ENCODE measurements around the gene MYPOP. TPM values are rescaled to one million over a fixed set of nuclear protein-coding genes. Genes with fewer than 3 reads are reported as not detected.

The MYPOP gene
- total and polyA plus RNA-seq, 9 of the 15 experiments (the other 6 are each of a cell fraction or from before 2014, with no cell fraction given): 0.32 to 7.6 (median 1.6) TPM

DNA sequence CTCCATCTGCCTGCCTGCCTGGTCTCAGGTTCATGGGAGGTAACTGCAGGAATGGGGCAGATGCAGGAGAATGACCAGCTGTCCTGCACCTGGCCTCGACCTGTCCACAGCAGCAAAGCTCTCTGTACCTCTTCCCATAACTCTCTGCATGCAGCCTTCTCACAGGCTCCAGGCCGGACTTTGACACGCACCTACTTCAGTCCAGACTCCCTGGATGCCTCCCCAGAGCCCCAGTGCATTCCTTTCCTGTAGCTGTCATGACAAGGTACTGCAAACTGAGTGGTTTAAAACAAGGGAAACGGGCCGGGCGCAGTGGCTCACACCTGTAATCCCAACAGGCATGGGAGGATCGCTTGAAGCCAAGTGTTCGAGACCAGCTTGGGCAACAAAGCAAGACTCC, 8.9 kb upstream of the MYPOP start:
- H3K36me3 ChIP-seq (ENCODE audit: control insufficient read depth, insufficient read depth, low read length): no peaks in the 10 kb centered on the region
- no peak overlapping the region for H3K9ac ChIP-seq (ENCODE audit: insufficient read depth in 1 of 2, low read depth in 2 of 2, low read length in 2 of 2)
- no peaks in the 10 kb centered on the region for H3K9me3 ChIP-seq (replicated peaks; ENCODE audit: control insufficient read depth, insufficient read depth, low read depth, low read length)
- no peaks in the 10 kb centered on the region for H4K20me1 ChIP-seq (replicated peaks; ENCODE audit: control insufficient read depth, insufficient read depth, low read length)
- H2AFZ ChIP-seq (ENCODE audit: low read depth, low read length): no peak overlapping the region
- BruUV-seq (replicated peaks): no TSS peak
- CTCF ChIA-PET (ENCODE audit: low intra/inter-chr PET ratio): no interaction called here
- in situ Hi-C loops (cut with MboI): loop anchor here (10.0 kb wide), 1 partner anchor 354 kb away; no protein-coding TSS in a partner anchor
- H3K27me3 ChIP-seq (ENCODE audit: control insufficient read depth in 2 of 2, insufficient read depth in 2 of 2, low read length in 2 of 2): peaks cover 6 to 16% of the 10 kb centered on the region in 2 experiments; a peak in 3 of 5 replicates
- H3K79me2 ChIP-seq (ENCODE audit: control insufficient read depth, insufficient read depth, low read length): no peaks in the 10 kb centered on the region
- POLR2A ChIA-PET: interaction anchor here (1.0 kb wide), 1 partner anchor 8 kb away, joined by 3 read pairs; no protein-coding TSS in a partner anchor
- ATAC-seq: no peak
- 12% methylated on average over 7 of the region's 8 CpGs for WGBS (ENCODE audit: insufficient coverage, low coverage, missing lambda C conversion rate)
- no peak overlapping the region for H3K4me2 ChIP-seq (ENCODE audit: insufficient read depth, low read length)
- H3K27ac ChIP-seq (ENCODE audit: extremely low read depth, low read depth, low read length): no peak overlapping the region
- DNase-seq (ENCODE audit: extremely low read depth in 1 of 4, low spot score in 3 of 4): no peak
- H3K4me1 ChIP-seq (replicated peaks in 1 of 2; ENCODE audit: control insufficient read depth in 2 of 2, insufficient read depth in 2 of 2, low read length in 2 of 2): peaks cover 0 to 9% of the 10 kb centered on the region in 2 experiments; a peak in 2 of 5 replicates
- H3K4me3 ChIP-seq: no peak overlapping the region
- intact Hi-C loops (cut with micrococcal nuclease): loop anchor here (5.0 kb wide), 1 partner anchor 111 kb away; the partner anchor contains the start of gene PGLYRP1
- no peak for FAIRE-seq
- no peaks in the 10 kb centered on the region for H3K9me1 ChIP-seq (ENCODE audit: control insufficient read depth, insufficient read depth, low read length)
- TF ChIP-seq ZNF134 (CRISPR knock-in tag; conservative IDR thresholded peaks at IDR 0.05) (no peak), SLC30A9 (CRISPR knock-in tag; IDR thresholded peaks at IDR 0.05) (no peak), ZNF143 (CRISPR knock-in tag; IDR thresholded peaks at IDR 0.05) (no peak), MBD2 (IDR thresholded peaks at IDR 0.05; ENCODE audit: borderline replicate concordance, low read depth) (no peak), MAX (CRISPR knock-in tag; IDR thresholded peaks at IDR 0.05) (no peak), HDGF (IDR thresholded peaks at IDR 0.05) (no peak), BRF1 (IDR thresholded peaks at IDR 0.05; ENCODE audit: borderline replicate concordance, extremely low read depth, insufficient read length) (no peak), ZNF165 (CRISPR knock-in tag; IDR thresholded peaks at IDR 0.05; ENCODE audit: borderline replicate concordance) (no peak), ZNF431 (CRISPR knock-in tag; IDR thresholded peaks at IDR 0.05) (no peak), RBM39 (optimal IDR thresholded peaks at IDR 0.05; ENCODE audit: low read depth, low read length) (no peak), HMG20B (CRISPR knock-in tag; IDR thresholded peaks at IDR 0.05) (no peak), MTF1 (CRISPR knock-in tag; IDR thresholded peaks at IDR 0.05; ENCODE audit: borderline replicate concordance) (no peak), ZNF740 (CRISPR knock-in tag; IDR thresholded peaks at IDR 0.05) (no peak), ZNF740 (tag; IDR thresholded peaks at IDR 0.05) (no peak), SPI1 (IDR thresholded peaks at IDR 0.05; ENCODE audit: borderline replicate concordance, low read depth, low read length) (no peak), ELF1 (tag; IDR thresholded peaks at IDR 0.05) (no peak)
- TF ChIP-seq, protein P1, sequence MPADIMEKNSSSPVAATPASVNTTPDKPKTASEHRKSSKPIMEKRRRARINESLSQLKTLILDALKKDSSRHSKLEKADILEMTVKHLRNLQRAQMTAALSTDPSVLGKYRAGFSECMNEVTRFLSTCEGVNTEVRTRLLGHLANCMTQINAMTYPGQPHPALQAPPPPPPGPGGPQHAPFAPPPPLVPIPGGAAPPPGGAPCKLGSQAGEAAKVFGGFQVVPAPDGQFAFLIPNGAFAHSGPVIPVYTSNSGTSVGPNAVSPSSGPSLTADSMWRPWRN (IDR thresholded peaks at IDR 0.05; ENCODE audit: low read depth): no peak
- TF ChIP-seq, protein P2, sequence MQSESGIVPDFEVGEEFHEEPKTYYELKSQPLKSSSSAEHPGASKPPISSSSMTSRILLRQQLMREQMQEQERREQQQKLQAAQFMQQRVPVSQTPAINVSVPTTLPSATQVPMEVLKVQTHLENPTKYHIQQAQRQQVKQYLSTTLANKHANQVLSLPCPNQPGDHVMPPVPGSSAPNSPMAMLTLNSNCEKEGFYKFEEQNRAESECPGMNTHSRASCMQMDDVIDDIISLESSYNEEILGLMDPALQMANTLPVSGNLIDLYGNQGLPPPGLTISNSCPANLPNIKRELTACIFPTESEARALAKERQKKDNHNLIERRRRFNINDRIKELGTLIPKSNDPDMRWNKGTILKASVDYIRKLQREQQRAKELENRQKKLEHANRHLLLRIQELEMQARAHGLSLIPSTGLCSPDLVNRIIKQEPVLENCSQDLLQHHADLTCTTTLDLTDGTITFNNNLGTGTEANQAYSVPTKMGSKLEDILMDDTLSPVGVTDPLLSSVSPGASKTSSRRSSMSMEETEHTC (IDR thresholded peaks at IDR 0.05): no peak
- TF ChIP-seq, protein P3, sequence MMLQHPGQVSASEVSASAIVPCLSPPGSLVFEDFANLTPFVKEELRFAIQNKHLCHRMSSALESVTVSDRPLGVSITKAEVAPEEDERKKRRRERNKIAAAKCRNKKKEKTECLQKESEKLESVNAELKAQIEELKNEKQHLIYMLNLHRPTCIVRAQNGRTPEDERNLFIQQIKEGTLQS (IDR thresholded peaks at IDR 0.05): no peak
- TF ChIP-seq, protein P3 (CRISPR knock-in tag; conservative IDR thresholded peaks at IDR 0.05): no peak
